ENCODE data around the gene TMEM176B. TPM values are rescaled to one million over a fixed set of nuclear protein-coding genes. Genes with fewer than 3 reads are reported as not detected.

TMEM176B gene
- total RNA-seq, 4 donors from 2014 or later: 2.5 to 14.5 (median 4.9) TPM

GRCh38 chr7:150846291-150847115 lies 46.3 kb upstream of the TMEM176B start:
- Histone ChIP-seq H3K4me1 (no peaks in the 10 kb centered on the region), H3K4me3 (no peak overlapping the region), H3K36me3 (no peaks in the 10 kb centered on the region), H3K27me3 (no peaks in the 10 kb centered on the region), H3K9me3 (no peaks in the 10 kb centered on the region), H3K27ac (no peak overlapping the region)
- 89% methylated on average over 8 of the region's 14 CpGs for WGBS
- no peak for TF ChIP-seq POLR2A (IDR thresholded peaks at IDR 0.05)
- TF ChIP-seq EP300 (IDR thresholded peaks at IDR 0.05): no peak
- no peak for TF ChIP-seq CTCF (IDR thresholded peaks at IDR 0.05)
- no peak for TF ChIP-seq POLR2AphosphoS5 (IDR thresholded peaks at IDR 0.05)
- DNase-seq (ENCODE audit: low spot score in 2 of 2): no peak

- WGBS: 30% methylated on average over 4 of the region's 4 CpGs
- no peak overlapping the region for H3K27ac ChIP-seq
- DNase-seq (ENCODE audit: low spot score in 2 of 2): peak in 1 of 2 donors; percentile 55
Observed at GRCh38 chr7:150845421-150845861, 45.3 kb upstream of the TMEM176B start.

GRCh38 chr7:150842716-150843115 lies 42.6 kb upstream of the TMEM176B start:
- H3K4me3 ChIP-seq: no peak overlapping the region
- 87% methylated on average over 3 of the region's 4 CpGs for WGBS
- no peak for DNase-seq (ENCODE audit: low spot score in 2 of 2)

More at GRCh38 chr7:150845421-150845861, 45.3 kb upstream of the TMEM176B start:
- Histone ChIP-seq H3K4me1 (no peaks in the 10 kb centered on the region), H3K4me3 (no peak overlapping the region), H3K27me3 (no peaks in the 10 kb centered on the region), H3K9me3 (no peaks in the 10 kb centered on the region), H3K36me3 (no peaks in the 10 kb centered on the region)
- no peak for TF ChIP-seq POLR2A (IDR thresholded peaks at IDR 0.05)
- no peak for TF ChIP-seq POLR2AphosphoS5 (IDR thresholded peaks at IDR 0.05)
- no peak for TF ChIP-seq EP300 (IDR thresholded peaks at IDR 0.05)
- no peak for TF ChIP-seq CTCF (IDR thresholded peaks at IDR 0.05)

GRCh38 chr7:150842018-150842417 lies 41.9 kb upstream of the TMEM176B start:
- no peak for DNase-seq (ENCODE audit: low spot score in 2 of 2)
- WGBS: 100% methylated on average over 1 of the region's 3 CpGs
- no peaks in the 10 kb centered on the region for H3K9me3 ChIP-seq
- no peak overlapping the region for H3K4me3 ChIP-seq
- H3K27ac ChIP-seq: no peak overlapping the region
- TF ChIP-seq CTCF (IDR thresholded peaks at IDR 0.05) (no peak), POLR2A (IDR thresholded peaks at IDR 0.05) (no peak), POLR2AphosphoS5 (IDR thresholded peaks at IDR 0.05) (no peak), EP300 (IDR thresholded peaks at IDR 0.05) (no peak)
- H3K36me3 ChIP-seq: no peaks in the 10 kb centered on the region
- H3K4me1 ChIP-seq: no peaks in the 10 kb centered on the region
- H3K27me3 ChIP-seq: no peaks in the 10 kb centered on the region

More at GRCh38 chr7:150842716-150843115, 42.6 kb upstream of the TMEM176B start:
- Histone ChIP-seq H3K27ac (no peak overlapping the region), H3K36me3 (no peaks in the 10 kb centered on the region), H3K27me3 (no peaks in the 10 kb centered on the region), H3K4me1 (no peaks in the 10 kb centered on the region), H3K9me3 (no peaks in the 10 kb centered on the region)
- no peak for TF ChIP-seq POLR2A (IDR thresholded peaks at IDR 0.05)
- TF ChIP-seq CTCF (IDR thresholded peaks at IDR 0.05): no peak
- TF ChIP-seq EP300 (IDR thresholded peaks at IDR 0.05): no peak
- TF ChIP-seq POLR2AphosphoS5 (IDR thresholded peaks at IDR 0.05): no peak

- WGBS: 83% methylated on average over 7 of the region's 7 CpGs
Observed at GRCh38 chr7:150838965-150839650, 38.9 kb upstream of the TMEM176B start.

More at GRCh38 chr7:150838965-150839650, 38.9 kb upstream of the TMEM176B start:
- Histone ChIP-seq H3K4me3 (no peak overlapping the region), H3K27me3 (peaks cover 7% of the 10 kb centered on the region), H3K9me3 (no peaks in the 10 kb centered on the region), H3K36me3 (no peaks in the 10 kb centered on the region), H3K4me1 (no peaks in the 10 kb centered on the region), H3K27ac (no peak overlapping the region)
- no peak for DNase-seq (ENCODE audit: low spot score in 2 of 2)
- TF ChIP-seq POLR2AphosphoS5 (IDR thresholded peaks at IDR 0.05) (no peak), EP300 (IDR thresholded peaks at IDR 0.05) (no peak)

All from suprapubic skin (tissue), 4 donors.